ENCODE measurements around the gene TSPAN12.

DNA sequence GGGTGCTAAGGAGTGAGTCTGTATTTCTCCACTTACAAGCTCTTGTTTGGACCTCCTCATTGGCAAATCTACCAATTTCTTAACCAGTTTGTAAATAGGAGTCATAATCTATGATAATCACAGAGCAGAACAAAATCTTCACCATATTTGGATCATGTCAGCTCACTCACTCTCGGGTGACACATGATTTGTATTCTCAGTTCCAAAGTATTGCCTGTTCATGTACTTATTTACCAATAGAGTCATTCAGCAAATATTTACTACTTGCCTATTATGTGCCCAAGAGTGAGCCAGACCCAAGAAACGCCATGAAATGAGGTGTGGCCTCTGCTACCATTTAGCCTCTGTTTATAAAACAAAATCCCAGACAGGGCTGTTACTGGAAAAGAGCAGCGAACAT is 114.8 kb downstream of the TSPAN12 start:
- TF ChIP-seq, protein P1, sequence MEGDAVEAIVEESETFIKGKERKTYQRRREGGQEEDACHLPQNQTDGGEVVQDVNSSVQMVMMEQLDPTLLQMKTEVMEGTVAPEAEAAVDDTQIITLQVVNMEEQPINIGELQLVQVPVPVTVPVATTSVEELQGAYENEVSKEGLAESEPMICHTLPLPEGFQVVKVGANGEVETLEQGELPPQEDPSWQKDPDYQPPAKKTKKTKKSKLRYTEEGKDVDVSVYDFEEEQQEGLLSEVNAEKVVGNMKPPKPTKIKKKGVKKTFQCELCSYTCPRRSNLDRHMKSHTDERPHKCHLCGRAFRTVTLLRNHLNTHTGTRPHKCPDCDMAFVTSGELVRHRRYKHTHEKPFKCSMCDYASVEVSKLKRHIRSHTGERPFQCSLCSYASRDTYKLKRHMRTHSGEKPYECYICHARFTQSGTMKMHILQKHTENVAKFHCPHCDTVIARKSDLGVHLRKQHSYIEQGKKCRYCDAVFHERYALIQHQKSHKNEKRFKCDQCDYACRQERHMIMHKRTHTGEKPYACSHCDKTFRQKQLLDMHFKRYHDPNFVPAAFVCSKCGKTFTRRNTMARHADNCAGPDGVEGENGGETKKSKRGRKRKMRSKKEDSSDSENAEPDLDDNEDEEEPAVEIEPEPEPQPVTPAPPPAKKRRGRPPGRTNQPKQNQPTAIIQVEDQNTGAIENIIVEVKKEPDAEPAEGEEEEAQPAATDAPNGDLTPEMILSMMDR (tag by site-specific recombination; IDR thresholded peaks at IDR 0.05), result no peak
- TF ChIP-seq OSR2 (tag by site-specific recombination; IDR thresholded peaks at IDR 0.05) (no peak), ZEB2 (tag by site-specific recombination; IDR thresholded peaks at IDR 0.05) (no peak), ZNF274 (IDR thresholded peaks at IDR 0.05; ENCODE audit: low read length) (no peak), ZNF274 (tag by site-specific recombination; IDR thresholded peaks at IDR 0.05; ENCODE audit: borderline replicate concordance) (no peak), ZNF391 (tag by site-specific recombination; IDR thresholded peaks at IDR 0.05; ENCODE audit: borderline replicate concordance, low read depth) (no peak), ZNF747 (tag by site-specific recombination; IDR thresholded peaks at IDR 0.05) (no peak)
- TF ChIP-seq, protein P2, sequence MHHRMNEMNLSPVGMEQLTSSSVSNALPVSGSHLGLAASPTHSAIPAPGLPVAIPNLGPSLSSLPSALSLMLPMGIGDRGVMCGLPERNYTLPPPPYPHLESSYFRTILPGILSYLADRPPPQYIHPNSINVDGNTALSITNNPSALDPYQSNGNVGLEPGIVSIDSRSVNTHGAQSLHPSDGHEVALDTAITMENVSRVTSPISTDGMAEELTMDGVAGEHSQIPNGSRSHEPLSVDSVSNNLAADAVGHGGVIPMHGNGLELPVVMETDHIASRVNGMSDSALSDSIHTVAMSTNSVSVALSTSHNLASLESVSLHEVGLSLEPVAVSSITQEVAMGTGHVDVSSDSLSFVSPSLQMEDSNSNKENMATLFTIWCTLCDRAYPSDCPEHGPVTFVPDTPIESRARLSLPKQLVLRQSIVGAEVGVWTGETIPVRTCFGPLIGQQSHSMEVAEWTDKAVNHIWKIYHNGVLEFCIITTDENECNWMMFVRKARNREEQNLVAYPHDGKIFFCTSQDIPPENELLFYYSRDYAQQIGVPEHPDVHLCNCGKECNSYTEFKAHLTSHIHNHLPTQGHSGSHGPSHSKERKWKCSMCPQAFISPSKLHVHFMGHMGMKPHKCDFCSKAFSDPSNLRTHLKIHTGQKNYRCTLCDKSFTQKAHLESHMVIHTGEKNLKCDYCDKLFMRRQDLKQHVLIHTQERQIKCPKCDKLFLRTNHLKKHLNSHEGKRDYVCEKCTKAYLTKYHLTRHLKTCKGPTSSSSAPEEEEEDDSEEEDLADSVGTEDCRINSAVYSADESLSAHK (tag by site-specific recombination; IDR thresholded peaks at IDR 0.05), result no peak
- TF ChIP-seq, protein P3, sequence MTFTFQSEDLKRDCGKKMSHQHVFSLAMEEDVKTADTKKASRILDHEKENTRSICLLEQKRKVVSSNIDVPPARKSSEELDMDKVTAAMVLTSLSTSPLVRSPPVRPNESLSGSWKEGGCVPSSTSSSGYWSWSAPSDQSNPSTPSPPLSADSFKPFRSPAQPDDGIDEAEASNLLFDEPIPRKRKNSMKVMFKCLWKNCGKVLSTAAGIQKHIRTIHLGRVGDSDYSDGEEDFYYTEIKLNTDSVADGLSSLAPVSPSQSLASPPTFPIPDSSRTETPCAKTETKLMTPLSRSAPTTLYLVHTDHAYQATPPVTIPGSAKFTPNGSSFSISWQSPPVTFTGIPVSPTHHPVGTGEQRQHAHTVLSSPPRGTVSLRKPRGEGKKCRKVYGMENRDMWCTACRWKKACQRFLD (tag by site-specific recombination; IDR thresholded peaks at IDR 0.05), result no peak
- TF ChIP-seq, protein P4, sequence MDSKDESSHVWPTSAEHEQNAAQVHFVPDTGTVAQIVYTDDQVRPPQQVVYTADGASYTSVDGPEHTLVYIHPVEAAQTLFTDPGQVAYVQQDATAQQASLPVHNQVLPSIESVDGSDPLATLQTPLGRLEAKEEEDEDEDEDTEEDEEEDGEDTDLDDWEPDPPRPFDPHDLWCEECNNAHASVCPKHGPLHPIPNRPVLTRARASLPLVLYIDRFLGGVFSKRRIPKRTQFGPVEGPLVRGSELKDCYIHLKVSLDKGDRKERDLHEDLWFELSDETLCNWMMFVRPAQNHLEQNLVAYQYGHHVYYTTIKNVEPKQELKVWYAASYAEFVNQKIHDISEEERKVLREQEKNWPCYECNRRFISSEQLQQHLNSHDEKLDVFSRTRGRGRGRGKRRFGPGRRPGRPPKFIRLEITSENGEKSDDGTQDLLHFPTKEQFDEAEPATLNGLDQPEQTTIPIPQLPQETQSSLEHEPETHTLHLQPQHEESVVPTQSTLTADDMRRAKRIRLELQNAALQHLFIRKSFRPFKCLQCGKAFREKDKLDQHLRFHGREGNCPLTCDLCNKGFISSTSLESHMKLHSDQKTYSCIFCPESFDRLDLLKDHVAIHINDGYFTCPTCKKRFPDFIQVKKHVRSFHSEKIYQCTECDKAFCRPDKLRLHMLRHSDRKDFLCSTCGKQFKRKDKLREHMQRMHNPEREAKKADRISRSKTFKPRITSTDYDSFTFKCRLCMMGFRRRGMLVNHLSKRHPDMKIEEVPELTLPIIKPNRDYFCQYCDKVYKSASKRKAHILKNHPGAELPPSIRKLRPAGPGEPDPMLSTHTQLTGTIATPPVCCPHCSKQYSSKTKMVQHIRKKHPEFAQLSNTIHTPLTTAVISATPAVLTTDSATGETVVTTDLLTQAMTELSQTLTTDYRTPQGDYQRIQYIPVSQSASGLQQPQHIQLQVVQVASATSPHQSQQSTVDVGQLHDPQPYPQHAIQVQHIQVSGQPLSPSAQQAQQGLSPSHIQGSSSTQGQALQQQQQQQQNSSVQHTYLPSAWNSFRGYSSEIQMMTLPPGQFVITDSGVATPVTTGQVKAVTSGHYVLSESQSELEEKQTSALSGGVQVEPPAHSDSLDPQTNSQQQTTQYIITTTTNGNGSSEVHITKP (tag by site-specific recombination; IDR thresholded peaks at IDR 0.05), result no peak

Data from HEK293 (cell line).